Colonic mucosa (tissue), 4 donors: ENCODE data around the gene HDAC4. TPM values are rescaled to one million over a fixed set of nuclear protein-coding genes. Genes with fewer than 3 reads are reported as not detected.
A peak's percentile ranks its signal among the peaks of the same experiment; 100 is the strongest.

Experiments used
- DNase-seq: peaks from one replicate; pipeline ENCODE4 v3.0.0-alpha.2; 2020
- H3K27ac ChIP-seq: fragments of 200-600 bp; one replicate; pipeline ENCODE4 v1.8.0; 2021
- H3K27me3 ChIP-seq: fragments of 200-600 bp; one replicate; pipeline ENCODE4 v1.8.0; 2021
- H3K36me3 ChIP-seq: fragments of 200-600 bp; one replicate; pipeline ENCODE4 v1.8.0; 2021
- H3K4me1 ChIP-seq: fragments of 200-600 bp; one replicate; pipeline ENCODE4 v1.8.0; 2021; ENCODE audit warnings: mild to moderate bottlenecking
- H3K4me3 ChIP-seq: fragments of 200-600 bp; one replicate; pipeline ENCODE4 v1.8.0; 2021
- H3K9ac ChIP-seq, 2 donors: one replicate each; pipeline ENCODE4 v1.7.0; 2013; ENCODE audit warnings: control low read depth in 2 of 2, low read depth in 2 of 2, low read length in 2 of 2
- H3K9me3 ChIP-seq: fragments of 200-600 bp; one replicate; pipeline ENCODE4 v1.8.0; 2021
- CTCF ChIP-seq: fragments of 200-600 bp; IDR thresholded peaks from one replicate; pipeline ENCODE4 v1.8.0; 2022; ENCODE audit warnings: antibody characterized with exemption, mild to moderate bottlenecking
- intact Hi-C: fragments of 100-400 bp; cut with DNase I; formaldehyde crosslinking; loops from one replicate; pipeline ENCODE4 v1.14.1; 2022
- total RNA-seq, 2 donors: library from RNA; stranded (reverse); fragmentation: NEBNext Ultra II Directional in 1 of 2; extraction: Animal tissue kit (Norgen Biotek cat#: 25700) in 1 of 2; gene quantifications; one replicate each; pipeline ENCODE4 v1.2.1, GENCODE V29; 2021
- donor health status: healthy.
- donor health status: DM: no; HTN: no; CAD: no.
- donor health status: DM: no; HTN: no; CAD: no.

The HDAC4 gene
- total RNA-seq, 2 donors from 2014 or later = 35.3 to 46.8 TPM

GRCh38 chr2:239306274-239307220, 94.3 kb downstream of the HDAC4 start:
- H3K9me3 ChIP-seq = no peaks in the 10 kb centered on the region
- H3K4me1 ChIP-seq = peaks cover 13% of the 10 kb centered on the region
- no peaks in the 10 kb centered on the region for H3K36me3 ChIP-seq
- no peak overlapping the region for H3K9ac ChIP-seq
- no peak for DNase-seq
- TF ChIP-seq CTCF = no peak
- H3K27me3 ChIP-seq = no peaks in the 10 kb centered on the region
- no peak overlapping the region for H3K27ac ChIP-seq
- H3K4me3 ChIP-seq = no peak overlapping the region
- intact Hi-C loops = no loop called here

GRCh38 chr2:239305771-239306170, 95.0 kb downstream of the HDAC4 start:
- intact Hi-C loops = no loop called here
- Histone ChIP-seq H3K4me1 (peaks cover 13% of the 10 kb centered on the region), H3K4me3 (no peak overlapping the region), H3K9ac (no peak overlapping the region), H3K27ac (no peak overlapping the region), H3K27me3 (no peaks in the 10 kb centered on the region), H3K36me3 (no peaks in the 10 kb centered on the region), H3K9me3 (no peaks in the 10 kb centered on the region)
- DNase-seq = no peak
- TF ChIP-seq CTCF = no peak

GRCh38 chr2:239305222-239305575, 95.6 kb downstream of the HDAC4 start:
- H3K4me3 ChIP-seq = no peak overlapping the region
- intact Hi-C loops = no loop called here
- no peaks in the 10 kb centered on the region for H3K27me3 ChIP-seq
- no peak for DNase-seq
- H3K4me1 ChIP-seq = peaks cover 16% of the 10 kb centered on the region
- no peak overlapping the region for H3K9ac ChIP-seq
- H3K36me3 ChIP-seq = no peaks in the 10 kb centered on the region
- no peak overlapping the region for H3K27ac ChIP-seq
- no peaks in the 10 kb centered on the region for H3K9me3 ChIP-seq
- no peak for TF ChIP-seq CTCF

- H3K36me3 ChIP-seq = no peaks in the 10 kb centered on the region
- no peak for TF ChIP-seq CTCF
- H3K27me3 ChIP-seq = no peaks in the 10 kb centered on the region
- H3K9ac ChIP-seq = peak overlapping the region in 1 of 2 donors; percentile 29
- no peak overlapping the region for H3K4me3 ChIP-seq
- DNase-seq = no peak
- H3K4me1 ChIP-seq = peaks cover 19% of the 10 kb centered on the region
- H3K9me3 ChIP-seq = no peaks in the 10 kb centered on the region
- peak overlapping the region; percentile 15 for H3K27ac ChIP-seq
- intact Hi-C loops = no loop called here
Measured at GRCh38 chr2:239304533-239305221, 96.1 kb downstream of the HDAC4 start.

GRCh38 chr2:239303711-239304532, 96.9 kb downstream of the HDAC4 start:
- Histone ChIP-seq H3K4me1 (peaks cover 24% of the 10 kb centered on the region), H3K27ac (peak overlapping the region; percentile 10)
- DNase-seq = no peak

More at GRCh38 chr2:239303711-239304532, 96.9 kb downstream of the HDAC4 start:
- peak overlapping the region in 1 of 2 donors; percentile 62 for H3K9ac ChIP-seq
- no peak overlapping the region for H3K4me3 ChIP-seq
- TF ChIP-seq CTCF = no peak
- H3K36me3 ChIP-seq = no peaks in the 10 kb centered on the region
- intact Hi-C loops = no loop called here
- H3K27me3 ChIP-seq = no peaks in the 10 kb centered on the region
- no peaks in the 10 kb centered on the region for H3K9me3 ChIP-seq
